ENCODE data around the gene MAML3. TPM values are rescaled to one million over a fixed set of nuclear protein-coding genes. Genes with fewer than 3 reads are reported as not detected.

MAML3 gene
- total RNA-seq, 2 experiments from 2014 or later = 2.5 to 2.9 TPM

DNA sequence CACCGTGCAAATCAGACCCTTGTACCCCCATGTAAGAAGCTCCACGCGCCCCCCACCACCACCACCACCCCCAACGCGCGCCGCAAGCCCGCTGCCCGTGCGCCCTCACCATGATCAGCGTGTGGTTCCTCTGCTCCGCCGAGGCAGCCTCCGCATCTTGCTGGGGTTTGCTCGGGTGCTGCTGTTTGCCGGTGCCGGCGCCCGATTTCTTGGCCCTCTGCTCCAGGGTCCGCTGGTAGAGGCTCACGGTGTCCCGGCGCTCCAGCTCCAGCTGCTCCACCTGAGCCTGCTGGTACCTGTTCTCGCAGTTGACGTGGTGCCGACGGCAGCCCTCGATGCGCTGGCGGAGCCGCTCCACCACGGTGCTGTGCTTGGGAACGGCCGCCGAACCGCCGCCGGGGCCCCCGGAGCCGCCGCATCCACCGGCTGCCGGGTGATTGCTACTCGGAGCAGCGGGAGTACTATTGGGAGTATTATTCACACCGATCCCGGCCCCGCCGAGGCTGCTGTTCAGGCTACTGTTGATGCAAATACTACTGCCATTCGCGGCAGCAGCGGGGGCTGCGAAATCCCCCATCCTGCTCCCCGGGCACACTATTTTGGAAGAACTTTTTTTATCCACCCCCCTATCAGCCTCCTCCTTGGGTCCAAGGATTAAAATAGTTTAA lies 1.1 kb downstream of the MAML3 start:
- H3K36me3 ChIP-seq (ENCODE audit: insufficient read depth, low read length) = no peaks in the 10 kb centered on the region
- intact Hi-C loops (cut with DNase I, micrococcal nuclease) = loop anchor here (5.0 to 10.0 kb wide), 9 partner anchors 101 to 851 kb away; partner anchors contain the start of genes ELMOD2 (in 2 of the 2), NAA15 (in 1 of the 2), NDUFC1 (in 1 of the 2) and RAB33B (in 1 of the 2)
- peaks cover 51% of the 10 kb centered on the region for H3K4me1 ChIP-seq (ENCODE audit: insufficient read depth, low read length)
- POLR2A ChIA-PET = interaction anchor here (1.0 to 5.4 kb wide), 19 partner anchors 9 to 597 kb away, joined by 3 to 58 read pairs (median 5); partner anchors contain the start of genes SCOC and SETD7
- no peaks in the 10 kb centered on the region for H3K27me3 ChIP-seq (ENCODE audit: control insufficient read depth in 1 of 2, insufficient read depth in 2 of 2, low read length in 2 of 2)
- H3K4me3 ChIP-seq (ENCODE audit: low read length) = peak overlapping the region; percentile 60
- ATAC-seq (ENCODE audit: poor library complexity) (no peak), DNase-seq (peak; percentile 2 to 72 (median 38))
- CTCF ChIA-PET = interaction anchor here (1.3 to 3.8 kb wide), 2 partner anchors 81 to 100 kb away, joined by 3 to 11 read pairs; no protein-coding TSS in a partner anchor
- peak overlapping the region; percentile 97 for H3K27ac Mint-ChIP-seq
- peaks cover 45% of the 10 kb centered on the region for H3K4me1 Mint-ChIP-seq (ENCODE audit: low read depth)
- H3K9me3 ChIP-seq (ENCODE audit: control insufficient read depth in 1 of 2, insufficient read depth in 1 of 2, low read length in 2 of 2) = no peaks in the 10 kb centered on the region
- peak overlapping the region in 1 of 2 donors; percentile 89 for H3K27ac ChIP-seq (ENCODE audit: low read depth in 1 of 2, low read length in 2 of 2)
- no peaks in the 10 kb centered on the region for H3K27me3 Mint-ChIP-seq
- no peaks in the 10 kb centered on the region for H3K9me3 Mint-ChIP-seq
- H3K4me3 Mint-ChIP-seq = peak overlapping the region; percentile 97
- TF ChIP-seq, protein P1, sequence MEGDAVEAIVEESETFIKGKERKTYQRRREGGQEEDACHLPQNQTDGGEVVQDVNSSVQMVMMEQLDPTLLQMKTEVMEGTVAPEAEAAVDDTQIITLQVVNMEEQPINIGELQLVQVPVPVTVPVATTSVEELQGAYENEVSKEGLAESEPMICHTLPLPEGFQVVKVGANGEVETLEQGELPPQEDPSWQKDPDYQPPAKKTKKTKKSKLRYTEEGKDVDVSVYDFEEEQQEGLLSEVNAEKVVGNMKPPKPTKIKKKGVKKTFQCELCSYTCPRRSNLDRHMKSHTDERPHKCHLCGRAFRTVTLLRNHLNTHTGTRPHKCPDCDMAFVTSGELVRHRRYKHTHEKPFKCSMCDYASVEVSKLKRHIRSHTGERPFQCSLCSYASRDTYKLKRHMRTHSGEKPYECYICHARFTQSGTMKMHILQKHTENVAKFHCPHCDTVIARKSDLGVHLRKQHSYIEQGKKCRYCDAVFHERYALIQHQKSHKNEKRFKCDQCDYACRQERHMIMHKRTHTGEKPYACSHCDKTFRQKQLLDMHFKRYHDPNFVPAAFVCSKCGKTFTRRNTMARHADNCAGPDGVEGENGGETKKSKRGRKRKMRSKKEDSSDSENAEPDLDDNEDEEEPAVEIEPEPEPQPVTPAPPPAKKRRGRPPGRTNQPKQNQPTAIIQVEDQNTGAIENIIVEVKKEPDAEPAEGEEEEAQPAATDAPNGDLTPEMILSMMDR (IDR thresholded peaks at IDR 0.05) = no peak
- H3K36me3 Mint-ChIP-seq (ENCODE audit: low read depth) = peaks cover 36% of the 10 kb centered on the region

DNA sequence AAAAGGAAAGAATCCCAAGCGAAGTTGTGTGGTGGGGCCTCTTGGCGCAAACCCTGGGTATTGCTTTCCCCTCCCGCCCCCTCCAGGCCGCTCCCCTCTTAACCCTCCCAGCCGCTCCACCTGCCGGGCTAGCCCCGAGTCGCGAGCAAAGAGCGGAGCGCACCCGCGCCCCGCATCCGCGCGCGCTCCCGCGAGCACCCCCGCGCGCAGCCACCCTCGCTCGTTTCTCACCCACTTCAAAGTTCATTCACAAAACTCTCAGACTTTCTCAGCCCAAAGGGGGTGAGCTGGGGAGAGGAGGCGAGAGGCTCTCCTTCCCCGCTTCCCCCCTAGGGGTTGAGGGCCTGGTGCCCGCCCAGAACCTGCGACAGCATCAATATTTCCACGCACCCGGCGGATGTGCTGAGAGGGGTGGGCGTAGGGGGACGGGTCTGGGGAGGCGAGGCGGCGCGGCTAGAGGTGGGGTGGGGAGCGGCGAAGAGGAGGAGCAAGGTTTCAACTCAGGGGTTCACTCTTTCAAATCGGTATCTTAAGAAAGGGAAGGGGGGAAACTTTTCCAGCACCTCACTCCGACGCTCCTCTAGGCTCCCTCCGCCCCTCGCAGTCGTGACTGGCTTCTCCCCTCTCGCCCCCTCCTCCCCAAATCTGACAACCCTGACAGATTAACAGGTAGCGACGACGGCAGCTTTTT lies 1.8 kb downstream of the MAML3 start:
- intact Hi-C loops (cut with DNase I, micrococcal nuclease) = loop anchor here (5.0 to 10.0 kb wide), 9 partner anchors 100 to 850 kb away; partner anchors contain the start of genes ELMOD2 (in 2 of the 2), NAA15 (in 1 of the 2), NDUFC1 (in 1 of the 2) and RAB33B (in 1 of the 2)
- Mint-ChIP-seq H3K9me3 (no peaks in the 10 kb centered on the region), H3K27me3 (no peaks in the 10 kb centered on the region), H3K36me3 (ENCODE audit: low read depth) (peaks cover 36% of the 10 kb centered on the region), H3K4me3 (peak overlapping the region; percentile 97), H3K4me1 (ENCODE audit: low read depth) (peaks cover 40% of the 10 kb centered on the region), H3K27ac (peak overlapping the region; percentile 97)
- H3K27me3 ChIP-seq (ENCODE audit: control insufficient read depth in 1 of 2, insufficient read depth in 2 of 2, low read length in 2 of 2) = no peaks in the 10 kb centered on the region
- POLR2A ChIA-PET = interaction anchor here (1.2 to 5.4 kb wide), 11 partner anchors 11 to 596 kb away, joined by 3 to 58 read pairs (median 13); partner anchors contain the start of gene SETD7
- peak; percentile 57 for ATAC-seq (ENCODE audit: poor library complexity)
- TF ChIP-seq, protein P1 (IDR thresholded peaks at IDR 0.05) = no peak
- H3K4me1 ChIP-seq (ENCODE audit: insufficient read depth, low read length) = peaks cover 51% of the 10 kb centered on the region
- H3K4me3 ChIP-seq (ENCODE audit: low read length) = peak overlapping the region; percentile 60
- CTCF ChIA-PET = no interaction called here
- H3K9me3 ChIP-seq (ENCODE audit: control insufficient read depth in 1 of 2, insufficient read depth in 1 of 2, low read length in 2 of 2) = no peaks in the 10 kb centered on the region
- H3K27ac ChIP-seq (ENCODE audit: low read depth in 1 of 2, low read length in 2 of 2) = peak overlapping the region; percentile 8 to 89
- H3K36me3 ChIP-seq (ENCODE audit: insufficient read depth, low read length) = no peaks in the 10 kb centered on the region
- peak; percentile 68 to 92 (median 81) for DNase-seq

DNA sequence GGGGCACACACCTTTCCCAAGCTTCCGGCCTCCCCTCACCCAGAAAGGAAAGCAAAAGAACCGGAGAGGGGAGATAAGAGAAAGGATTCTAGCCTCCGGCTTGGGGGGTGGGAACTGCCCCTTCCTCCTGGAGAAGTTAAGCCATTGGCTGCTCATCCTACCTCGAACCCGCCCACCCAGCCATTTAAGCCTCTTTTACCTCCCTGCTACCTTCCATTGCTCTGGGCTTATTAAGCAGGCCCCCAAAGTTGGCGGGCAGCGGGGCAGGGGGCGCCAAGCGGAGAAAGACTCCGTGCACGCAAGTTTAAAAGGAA lies 2.3 kb downstream of the MAML3 start:
- ATAC-seq (ENCODE audit: poor library complexity) (peak; percentile 40), DNase-seq (peak in 12 of 14 experiments; percentile 39 to 85 (median 60))
- Mint-ChIP-seq H3K36me3 (ENCODE audit: low read depth) (peaks cover 36% of the 10 kb centered on the region), H3K9me3 (no peaks in the 10 kb centered on the region), H3K4me1 (ENCODE audit: low read depth) (peaks cover 35% of the 10 kb centered on the region), H3K27ac (peak overlapping the region; percentile 97), H3K4me3 (peak overlapping the region; percentile 97), H3K27me3 (no peaks in the 10 kb centered on the region)
- Histone ChIP-seq H3K27ac (ENCODE audit: low read depth in 1 of 2, low read length in 2 of 2) (peak overlapping the region; percentile 8 to 89), H3K27me3 (ENCODE audit: control insufficient read depth in 1 of 2, insufficient read depth in 2 of 2, low read length in 2 of 2) (no peaks in the 10 kb centered on the region), H3K4me3 (ENCODE audit: low read length) (peak overlapping the region; percentile 60), H3K36me3 (ENCODE audit: insufficient read depth, low read length) (no peaks in the 10 kb centered on the region), H3K9me3 (ENCODE audit: control insufficient read depth in 1 of 2, insufficient read depth in 1 of 2, low read length in 2 of 2) (no peaks in the 10 kb centered on the region), H3K4me1 (ENCODE audit: insufficient read depth, low read length) (peaks cover 49% of the 10 kb centered on the region)
- POLR2A ChIA-PET = interaction anchor here (1.3 to 5.4 kb wide), 11 partner anchors 28 to 596 kb away, joined by 3 to 58 read pairs (median 13); partner anchors contain the start of gene SETD7
- TF ChIP-seq, protein P1 (IDR thresholded peaks at IDR 0.05) = no peak
- intact Hi-C loops (cut with DNase I, micrococcal nuclease) = loop anchor here (2.0 to 10.0 kb wide), 10 partner anchors 99 to 849 kb away; partner anchors contain the start of genes ELMOD2 (in 2 of the 2), NAA15 (in 1 of the 2), NDUFC1 (in 1 of the 2) and RAB33B (in 1 of the 2)
- CTCF ChIA-PET = no interaction called here

All from CD4-positive, alpha-beta T cell (primary cell).